ENCODE results near the gene GIPC3.

DNA sequence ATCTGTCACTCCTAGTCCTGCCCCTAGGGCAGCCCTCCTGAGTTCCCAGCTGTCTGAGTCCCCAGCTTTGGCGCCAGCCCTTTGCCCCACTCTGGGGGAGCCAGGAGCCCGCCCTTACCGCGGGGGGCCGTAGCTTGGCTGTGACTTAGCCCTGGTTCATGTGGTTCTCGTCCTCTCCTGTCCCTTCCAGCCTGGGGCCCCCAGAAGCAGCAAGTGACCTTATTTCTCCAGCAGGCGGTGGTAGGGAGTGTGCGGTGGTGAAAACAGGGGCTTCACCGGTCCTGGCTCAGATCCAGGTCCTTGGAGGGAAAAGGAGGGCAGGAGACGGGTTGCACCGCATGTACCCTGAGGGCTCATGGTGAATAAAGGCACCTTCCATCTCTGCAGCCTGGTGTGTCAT is 7.9 kb downstream of the GIPC3 start:
- TF ChIP-seq, protein P1, sequence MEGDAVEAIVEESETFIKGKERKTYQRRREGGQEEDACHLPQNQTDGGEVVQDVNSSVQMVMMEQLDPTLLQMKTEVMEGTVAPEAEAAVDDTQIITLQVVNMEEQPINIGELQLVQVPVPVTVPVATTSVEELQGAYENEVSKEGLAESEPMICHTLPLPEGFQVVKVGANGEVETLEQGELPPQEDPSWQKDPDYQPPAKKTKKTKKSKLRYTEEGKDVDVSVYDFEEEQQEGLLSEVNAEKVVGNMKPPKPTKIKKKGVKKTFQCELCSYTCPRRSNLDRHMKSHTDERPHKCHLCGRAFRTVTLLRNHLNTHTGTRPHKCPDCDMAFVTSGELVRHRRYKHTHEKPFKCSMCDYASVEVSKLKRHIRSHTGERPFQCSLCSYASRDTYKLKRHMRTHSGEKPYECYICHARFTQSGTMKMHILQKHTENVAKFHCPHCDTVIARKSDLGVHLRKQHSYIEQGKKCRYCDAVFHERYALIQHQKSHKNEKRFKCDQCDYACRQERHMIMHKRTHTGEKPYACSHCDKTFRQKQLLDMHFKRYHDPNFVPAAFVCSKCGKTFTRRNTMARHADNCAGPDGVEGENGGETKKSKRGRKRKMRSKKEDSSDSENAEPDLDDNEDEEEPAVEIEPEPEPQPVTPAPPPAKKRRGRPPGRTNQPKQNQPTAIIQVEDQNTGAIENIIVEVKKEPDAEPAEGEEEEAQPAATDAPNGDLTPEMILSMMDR (IDR thresholded peaks at IDR 0.05) = no peak
- no peak for TF ChIP-seq POLR2A (IDR thresholded peaks at IDR 0.05)

Data from ovary (tissue), 3 donors.